22Rv1 (cell line): ENCODE data around the gene ALPI.
"Not testable (repeated sequence)": the region's sequence is repeated elsewhere in the genome, so short reads cannot be mapped to it uniquely, and the experiment has no call there.

Experiments
- H3K27ac ChIP-seq: fragments of 450-650 bp; 2 replicates; pipeline ENCODE4 v1.5.1; 2017
- CTCF ChIP-seq: fragments of 450-650 bp; IDR thresholded peaks from 2 replicates; pipeline ENCODE4 v1.5.1; 2017; ENCODE audit warnings: mild to moderate bottlenecking
- ZFX ChIP-seq: fragments of 450-650 bp; IDR thresholded peaks from 2 replicates; pipeline ENCODE4 v1.6.1; 2017; ENCODE audit warnings: antibody characterized with exemption, borderline replicate concordance

The ALPI gene

GRCh38 chr2:232447638-232448303 is 8.2 kb upstream of the ALPI start:
- no peak overlapping the region for H3K27ac ChIP-seq
- TF ChIP-seq ZFX (no peak), CTCF (no peak)

- TF ChIP-seq CTCF (no peak), ZFX (no peak)
- H3K27ac ChIP-seq = no peak overlapping the region
These were observed 7.7 kb upstream of the ALPI start for GRCh38 chr2:232448304-232448690.

- no peak overlapping the region for H3K27ac ChIP-seq
- no peak for TF ChIP-seq ZFX
- no peak for TF ChIP-seq CTCF
These were observed 6.0 kb upstream of the ALPI start for GRCh38 chr2:232449964-232450363.

- H3K27ac ChIP-seq = not testable (repeated sequence)
These were observed 4.3 kb upstream of the ALPI start for GRCh38 chr2:232451645-232452044.

- TF ChIP-seq CTCF = no peak
- TF ChIP-seq ZFX = no peak
- no peak overlapping the region for H3K27ac ChIP-seq
These were observed 1.3 kb upstream of the ALPI start for GRCh38 chr2:232454630-232455029.

GRCh38 chr2:232456296-232457120 is 555 bp downstream of the ALPI start:
- H3K27ac ChIP-seq = no peak overlapping the region
- TF ChIP-seq ZFX (no peak), CTCF (no peak)

GRCh38 chr2:232457121-232458011 is 1.4 kb downstream of the ALPI start:
- TF ChIP-seq CTCF (no peak), ZFX (no peak)

More at GRCh38 chr2:232457121-232458011, 1.4 kb downstream of the ALPI start:
- no peak overlapping the region for H3K27ac ChIP-seq
